NCI-H1436 treated with DMSO at 0.1 percent for 48 hours (cell line): Measurements from ENCODE around the gene CNNM4.

Experiments used
- DNase-seq: peaks from one replicate; lab custom pipeline; 2025; lab: John Stamatoyannopoulos, UW

The CNNM4 gene

DNA sequence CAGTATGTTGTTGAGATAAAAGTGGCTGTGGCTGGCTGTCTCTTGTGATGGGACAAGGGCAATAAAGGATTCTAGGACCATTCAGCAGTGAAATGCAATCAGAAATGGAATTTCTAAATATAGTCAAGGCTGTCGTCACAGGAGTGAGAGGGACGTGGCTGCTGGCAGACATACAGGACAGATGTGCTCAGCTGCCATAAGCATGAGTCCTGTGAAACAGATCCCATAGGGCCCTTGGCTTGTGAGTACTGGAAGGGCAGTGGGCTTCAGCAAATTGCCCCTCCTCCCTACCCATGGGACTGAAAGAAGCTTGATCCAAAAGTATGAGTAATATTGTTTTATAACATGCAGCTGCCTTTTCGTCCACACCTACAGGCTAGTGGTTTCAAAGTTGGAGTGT, 51.2 kb downstream of the CNNM4 start:
- no peak for DNase-seq

DNA sequence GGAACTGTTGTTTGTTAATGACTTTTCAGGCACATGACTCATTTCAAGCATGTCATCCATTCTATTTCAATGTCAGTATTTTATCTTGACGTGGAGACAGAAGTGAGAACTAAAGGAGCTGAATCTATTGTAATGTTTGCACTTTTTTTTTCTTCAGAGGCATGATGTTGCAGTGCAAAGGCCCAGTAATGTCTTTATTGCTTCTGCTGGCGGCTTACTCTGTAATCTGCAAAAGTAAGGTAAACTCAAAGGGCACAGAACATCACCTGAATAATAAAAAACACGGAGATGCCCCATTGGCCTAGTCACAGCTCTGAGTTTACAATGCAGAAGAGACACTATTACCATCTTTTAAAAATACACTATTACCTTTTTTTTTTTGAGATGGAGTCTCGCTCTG, 53.0 kb downstream of the CNNM4 start:
- DNase-seq = no peak

DNA sequence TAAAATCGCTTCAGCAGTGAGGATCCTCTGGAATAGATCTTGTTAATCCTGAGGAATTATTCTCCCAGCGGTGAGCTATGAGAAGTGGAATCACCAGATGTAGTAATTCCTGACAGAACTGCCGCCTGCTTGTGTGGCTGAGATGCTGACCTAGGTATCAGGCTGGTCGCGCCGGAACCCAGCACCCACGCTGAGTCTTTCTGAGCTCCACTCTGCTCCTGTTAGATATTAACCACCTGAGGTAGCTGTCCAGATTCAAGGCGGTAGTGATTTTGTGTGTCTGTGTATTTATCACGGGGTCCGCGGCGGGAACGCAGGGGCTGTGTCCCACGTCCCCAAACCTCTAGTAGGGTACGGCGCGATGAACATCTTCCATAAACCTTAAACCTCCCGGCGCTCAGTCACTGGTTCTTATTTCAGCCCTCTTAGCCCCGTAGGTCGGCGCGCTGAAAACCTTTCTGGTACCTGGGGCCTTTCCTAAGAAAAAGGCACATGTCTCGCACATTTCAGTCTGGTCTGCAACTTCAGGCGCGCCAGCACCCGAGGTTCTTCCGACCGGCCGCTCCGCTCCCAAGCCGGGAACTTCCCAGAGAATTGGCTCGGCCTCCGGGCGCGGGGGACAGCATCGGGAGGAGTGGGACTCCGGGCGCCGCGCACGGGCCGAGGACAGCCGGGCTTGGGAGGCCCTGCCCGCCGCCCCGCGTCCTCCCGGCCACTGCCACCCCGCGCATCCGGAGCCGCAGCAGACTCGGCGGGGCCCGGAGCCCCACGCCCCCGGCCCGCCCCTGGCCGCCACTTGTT, 54.8 kb downstream of the CNNM4 start:
- DNase-seq = peak; percentile 4

DNA sequence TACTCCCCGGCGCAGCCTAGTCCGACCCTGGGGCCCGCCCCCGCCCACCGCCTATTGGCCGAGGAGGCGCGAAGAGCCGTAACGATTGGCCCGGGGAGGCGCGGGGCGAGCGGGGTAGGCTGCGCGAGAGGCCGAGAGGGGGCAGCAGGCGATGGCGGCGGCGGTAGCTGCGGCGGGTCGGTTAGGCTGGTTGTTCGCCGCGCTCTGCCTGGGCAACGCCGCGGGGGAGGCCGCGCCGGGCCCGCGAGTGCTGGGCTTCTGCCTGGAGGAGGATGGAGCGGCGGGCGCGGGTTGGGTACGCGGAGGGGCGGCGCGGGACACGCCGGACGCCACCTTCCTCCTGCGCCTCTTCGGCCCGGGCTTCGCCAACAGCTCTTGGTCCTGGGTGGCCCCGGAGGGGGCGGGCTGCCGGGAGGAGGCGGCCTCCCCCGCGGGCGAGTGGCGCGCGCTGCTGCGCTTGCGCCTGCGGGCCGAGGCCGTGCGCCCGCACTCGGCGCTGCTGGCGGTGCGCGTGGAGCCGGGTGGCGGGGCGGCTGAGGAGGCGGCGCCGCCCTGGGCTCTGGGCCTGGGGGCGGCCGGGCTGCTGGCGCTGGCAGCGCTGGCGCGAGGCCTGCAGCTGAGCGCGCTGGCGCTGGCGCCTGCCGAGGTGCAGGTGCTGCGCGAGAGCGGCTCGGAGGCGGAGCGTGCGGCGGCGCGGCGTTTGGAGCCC, 55.6 kb downstream of the CNNM4 start, which contains the start of gene CNNM3:
Gene CNNM3, plus strand, starts transcription at position 142 of the 709 bp plus-strand sequence. Its CDS starts 10 bp downstream, at position 152.
- peak; percentile 57 for DNase-seq

DNA sequence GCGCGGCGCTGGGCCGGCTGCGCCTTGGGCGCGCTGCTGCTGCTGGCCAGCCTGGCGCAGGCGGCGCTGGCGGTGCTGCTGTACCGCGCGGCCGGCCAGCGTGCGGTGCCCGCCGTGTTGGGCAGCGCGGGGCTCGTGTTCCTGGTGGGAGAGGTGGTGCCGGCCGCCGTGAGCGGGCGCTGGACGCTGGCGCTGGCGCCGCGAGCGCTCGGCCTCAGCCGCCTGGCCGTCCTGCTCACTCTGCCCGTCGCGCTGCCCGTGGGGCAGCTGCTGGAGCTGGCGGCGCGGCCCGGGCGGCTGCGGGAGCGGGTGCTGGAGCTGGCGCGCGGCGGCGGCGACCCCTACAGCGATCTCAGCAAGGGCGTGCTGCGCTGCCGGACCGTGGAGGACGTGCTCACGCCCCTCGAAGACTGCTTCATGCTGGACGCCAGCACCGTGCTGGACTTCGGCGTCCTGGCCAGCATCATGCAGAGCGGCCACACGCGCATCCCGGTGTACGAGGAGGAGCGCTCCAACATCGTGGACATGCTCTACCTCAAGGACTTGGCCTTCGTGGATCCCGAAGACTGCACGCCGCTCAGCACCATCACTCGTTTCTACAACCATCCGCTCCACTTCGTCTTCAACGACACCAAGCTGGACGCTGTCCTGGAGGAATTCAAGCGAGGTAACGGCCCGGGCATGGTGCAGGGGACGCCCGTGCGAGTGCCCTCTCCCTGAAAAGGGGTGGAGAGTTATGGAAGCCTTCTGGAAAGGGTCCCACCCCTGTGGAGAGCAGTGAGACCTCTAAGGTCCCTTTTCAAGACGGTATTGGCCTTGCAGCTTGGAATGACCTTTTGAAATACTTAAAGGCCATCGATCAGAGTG, 56.4 kb downstream of the CNNM4 start:
- no peak for DNase-seq

DNA sequence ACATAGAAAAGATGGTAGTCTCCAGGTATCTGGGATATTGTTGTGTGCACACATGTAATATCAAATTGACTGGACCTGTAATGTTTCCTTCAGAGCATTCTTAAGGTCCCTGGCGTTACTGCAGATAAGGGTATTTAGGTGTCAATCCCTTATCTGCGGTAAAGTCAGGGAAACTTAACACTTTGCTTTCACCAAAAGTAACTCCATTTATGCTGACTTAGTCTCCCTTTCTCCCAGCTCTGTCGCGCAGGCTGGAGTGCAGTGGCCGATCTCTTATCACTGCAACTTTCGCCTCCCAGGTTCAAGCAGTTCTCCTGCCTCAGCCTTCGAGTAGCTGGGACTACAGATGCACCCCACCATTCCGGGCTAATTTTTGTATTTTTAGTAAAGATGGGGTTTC, 57.2 kb downstream of the CNNM4 start:
- DNase-seq = no peak

DNA sequence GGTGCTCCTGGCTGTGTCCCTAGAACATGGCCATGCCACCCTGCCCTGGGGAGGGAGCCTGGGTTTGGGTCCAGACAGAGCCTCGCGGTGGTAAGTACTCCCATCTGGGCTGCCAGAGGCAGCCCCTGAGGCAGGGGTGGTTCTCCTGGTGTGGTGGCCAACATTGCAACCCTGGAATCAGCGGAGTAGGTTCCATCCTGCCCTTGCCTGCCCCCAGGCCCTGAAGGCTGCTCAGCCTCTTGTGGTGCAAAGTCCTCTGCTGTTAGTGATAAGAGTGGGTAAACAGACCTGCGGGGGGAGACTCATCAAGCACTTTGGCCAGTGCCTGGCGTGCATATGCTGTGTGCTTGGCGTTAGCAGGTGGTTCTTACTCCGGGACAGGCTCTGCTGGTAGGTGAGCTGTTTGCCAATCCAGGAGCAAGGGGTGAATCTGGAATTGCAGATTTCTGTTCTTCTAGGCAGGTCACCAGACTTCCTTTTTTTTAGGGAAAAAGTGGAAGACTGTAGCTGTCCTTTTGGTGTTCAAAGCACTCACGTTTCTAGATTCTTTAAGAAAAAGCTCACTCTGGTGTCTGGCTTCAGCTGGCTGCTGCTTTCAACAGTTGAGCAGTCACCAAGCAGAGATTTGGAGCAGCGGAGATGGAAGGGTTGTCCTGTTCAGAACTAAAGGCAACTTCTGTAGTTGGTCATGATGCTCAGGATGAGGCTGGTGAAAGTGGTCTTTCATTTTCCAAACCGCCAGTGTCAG, 58.6 kb downstream of the CNNM4 start:
- no peak for DNase-seq

DNA sequence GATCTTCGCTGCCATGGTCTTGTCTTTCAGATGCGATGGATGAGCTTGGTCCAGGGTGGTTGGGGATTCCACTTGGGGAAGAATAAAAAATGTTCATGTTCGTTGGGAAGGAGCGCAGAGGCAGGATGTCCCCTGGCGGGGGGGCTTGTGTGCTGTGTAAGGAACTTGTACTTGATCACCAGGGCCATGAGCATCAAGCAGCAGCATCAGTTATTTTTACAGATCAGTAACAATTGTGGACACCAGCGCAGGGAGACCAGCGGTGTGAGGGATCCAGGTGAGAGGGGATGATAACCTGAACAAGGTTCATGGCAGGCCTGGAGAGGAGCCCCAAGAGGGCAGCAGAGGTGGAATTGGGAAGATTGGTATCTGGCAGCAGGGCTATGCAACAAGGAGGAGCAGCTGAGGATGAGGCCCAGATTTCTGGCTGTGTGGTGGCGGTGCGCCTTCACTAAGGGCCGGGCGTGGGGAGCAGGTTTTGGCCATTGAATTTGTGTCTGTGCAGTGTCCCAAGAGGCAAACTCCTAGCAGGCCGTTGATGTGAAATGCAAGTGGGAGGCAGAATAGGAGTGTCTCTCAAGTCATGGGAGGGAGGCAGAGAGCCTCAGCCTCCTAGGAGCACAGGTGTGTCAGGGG, 59.3 kb downstream of the CNNM4 start:
- no peak for DNase-seq

DNA sequence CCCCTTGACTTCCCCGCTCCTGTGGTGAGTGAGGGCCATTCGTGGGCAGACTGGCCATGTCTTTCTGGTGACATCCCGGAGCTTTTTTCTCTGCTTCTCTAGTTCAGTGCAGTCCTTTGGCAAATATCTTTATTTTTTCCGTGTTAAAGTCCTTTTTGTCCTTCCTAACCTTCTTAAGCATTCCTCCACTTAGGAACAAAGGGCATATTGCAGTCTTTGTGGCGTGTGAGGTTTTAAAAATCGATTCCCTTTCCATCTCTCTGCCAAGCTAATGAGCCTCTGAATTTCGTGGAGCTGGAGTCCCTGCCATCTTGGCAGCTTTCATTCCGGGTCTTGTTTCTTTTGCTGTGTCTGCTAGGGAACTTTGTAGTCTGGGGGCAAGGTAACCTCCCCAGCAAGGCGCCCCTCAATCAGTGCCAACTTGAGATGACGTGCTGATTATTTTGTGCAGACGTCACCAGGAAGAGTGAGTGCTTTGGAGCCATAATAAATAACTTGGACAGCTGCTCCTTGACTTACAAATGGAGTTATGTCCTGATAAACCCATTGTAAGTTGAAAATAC, 60.5 kb downstream of the CNNM4 start:
- DNase-seq = no peak

DNA sequence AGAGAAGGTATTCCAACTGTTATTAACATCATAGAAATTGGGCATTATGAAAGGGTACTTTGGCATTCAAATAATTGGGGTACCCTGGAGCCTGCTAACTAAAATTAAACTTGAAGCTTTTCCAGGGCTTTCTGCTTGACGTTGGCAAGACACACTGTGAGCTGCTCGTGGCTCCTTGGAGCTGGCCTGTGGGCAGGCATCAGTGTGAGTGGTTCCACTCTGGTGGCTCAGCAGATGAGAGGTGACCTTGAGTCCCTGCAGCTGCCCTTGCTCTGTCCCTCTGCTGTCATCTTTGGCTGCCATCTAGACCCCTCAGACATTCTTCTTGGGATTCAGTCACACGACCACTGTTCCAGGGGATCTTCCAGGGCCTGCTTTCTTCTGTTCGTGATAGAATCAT, 62.1 kb downstream of the CNNM4 start:
- DNase-seq = no peak

DNA sequence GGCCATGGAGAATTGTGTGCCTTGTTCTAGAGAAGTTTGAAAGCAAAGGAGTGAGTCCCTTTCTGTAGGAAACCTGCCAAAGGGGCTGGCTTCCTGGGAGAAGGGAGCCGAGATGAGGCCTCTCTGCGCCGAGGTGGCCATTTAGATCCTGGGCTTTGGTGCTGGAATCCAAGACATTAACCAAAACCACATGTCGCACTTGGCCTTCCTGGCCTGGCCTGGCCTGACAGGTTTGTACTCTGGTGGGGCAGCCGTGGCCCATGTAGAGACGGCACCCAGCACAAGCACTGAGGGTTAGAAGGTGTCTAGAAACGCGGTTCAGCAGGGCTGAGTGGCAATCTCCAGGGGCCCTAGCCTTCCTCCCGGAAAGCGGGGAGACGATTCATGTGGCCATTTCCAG, 62.5 kb downstream of the CNNM4 start:
- no peak for DNase-seq

DNA sequence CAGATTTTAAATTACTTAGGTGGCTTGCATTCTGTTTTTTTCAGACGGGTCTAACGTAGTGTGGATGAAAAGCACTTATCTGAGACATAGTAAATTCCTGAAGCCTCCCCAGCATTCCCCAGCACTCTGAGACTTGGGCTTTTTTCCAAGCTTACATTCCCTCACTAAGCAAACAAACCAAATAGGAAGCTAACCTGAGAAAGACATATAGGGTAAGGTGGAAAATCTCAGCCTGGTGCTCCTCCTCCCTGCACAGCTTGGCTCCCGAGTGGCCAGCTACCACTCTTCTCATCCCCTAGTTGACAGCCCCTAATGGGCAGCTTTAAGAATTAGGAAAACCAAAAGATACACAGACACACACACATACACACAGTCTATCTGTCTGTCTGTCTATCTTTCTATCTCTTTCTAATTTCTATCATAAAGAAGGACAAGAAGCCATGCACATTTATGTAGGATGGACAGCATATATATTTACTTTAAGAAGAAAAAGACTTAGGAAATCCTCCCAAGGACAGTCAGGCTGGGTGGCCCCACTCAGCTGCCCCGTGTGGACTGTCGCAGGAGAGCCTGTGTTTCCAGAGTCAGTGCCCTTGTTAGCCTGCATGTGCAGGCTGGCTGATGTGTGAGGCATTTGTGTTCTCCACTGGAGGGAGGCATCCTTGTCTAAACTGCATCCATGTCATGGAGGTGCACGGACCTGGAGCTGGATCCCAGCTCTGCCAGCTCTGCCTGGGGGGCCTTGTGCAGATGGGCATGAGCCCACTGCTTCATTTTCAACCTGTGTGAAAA, 63.6 kb downstream of the CNNM4 start:
- no peak for DNase-seq

DNA sequence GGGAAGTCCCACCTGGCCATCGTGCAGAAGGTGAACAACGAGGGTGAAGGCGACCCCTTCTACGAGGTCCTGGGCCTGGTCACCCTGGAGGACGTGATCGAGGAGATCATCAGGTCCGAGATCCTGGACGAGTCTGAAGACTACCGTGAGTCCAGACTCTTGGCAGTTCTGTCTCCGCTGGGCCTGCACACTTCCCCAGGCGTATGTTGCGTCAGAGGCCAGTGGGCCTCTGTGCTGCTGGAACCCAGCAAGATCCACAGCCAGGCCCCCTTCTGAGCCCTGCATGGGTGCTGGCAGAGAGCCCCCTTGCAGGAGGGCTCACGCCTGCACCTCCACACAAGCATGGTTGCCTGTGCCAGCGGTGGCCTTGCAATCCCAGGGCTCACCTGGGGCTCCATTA, 64.4 kb downstream of the CNNM4 start:
- no peak for DNase-seq

DNA sequence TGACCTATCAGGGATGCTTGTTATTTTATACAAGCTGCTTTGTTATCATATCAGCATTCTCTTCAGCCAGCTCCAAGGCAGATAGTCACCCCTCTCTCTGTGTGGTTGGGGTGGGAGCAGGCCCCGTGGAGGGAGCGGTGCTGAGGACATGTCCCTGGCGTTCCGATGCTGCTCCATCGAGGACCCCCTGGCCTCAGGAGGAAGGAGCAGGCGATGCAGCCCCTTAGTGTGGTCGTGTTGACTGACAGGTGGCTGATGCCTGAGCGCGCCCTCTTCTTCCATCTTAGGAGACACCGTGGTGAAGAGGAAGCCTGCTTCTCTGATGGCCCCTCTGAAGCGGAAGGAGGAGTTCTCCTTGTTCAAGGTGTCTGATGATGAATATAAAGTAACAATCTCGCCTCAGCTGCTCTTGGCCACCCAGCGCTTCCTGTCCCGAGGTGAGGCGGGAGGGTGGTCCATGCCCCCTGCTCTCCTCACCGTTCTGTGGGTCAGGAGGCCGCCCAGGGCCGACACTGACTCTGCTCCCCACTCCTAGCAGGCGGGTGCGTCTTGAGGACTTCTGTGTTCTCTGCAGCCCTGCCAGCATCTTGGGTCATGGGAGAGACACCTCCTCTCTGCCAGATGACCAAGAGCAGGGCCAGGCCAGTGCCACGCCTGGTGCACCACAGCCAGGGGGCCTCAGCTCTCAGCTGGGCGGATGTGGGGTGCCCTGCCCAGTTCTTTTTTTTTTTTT, 66.0 kb downstream of the CNNM4 start:
- DNase-seq = no peak

DNA sequence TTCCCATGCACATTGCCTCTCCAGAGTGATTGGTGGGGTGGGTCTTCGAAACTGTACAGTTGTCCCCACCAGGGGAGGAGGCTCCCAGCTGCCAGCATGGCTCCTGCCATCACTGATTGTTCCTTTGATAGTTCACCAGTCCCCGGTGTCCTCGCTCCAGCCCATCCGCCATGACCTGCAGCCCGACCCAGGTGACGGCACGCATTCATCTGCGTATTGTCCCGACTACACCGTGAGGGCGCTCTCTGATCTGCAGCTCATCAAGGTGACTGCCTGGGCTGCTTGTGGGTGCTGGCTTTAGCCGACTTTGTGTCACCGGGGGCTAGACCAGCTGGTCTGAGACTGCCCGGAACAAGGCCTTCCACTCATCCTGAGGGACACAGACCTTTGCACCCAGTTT, 67.7 kb downstream of the CNNM4 start:
- no peak for DNase-seq

DNA sequence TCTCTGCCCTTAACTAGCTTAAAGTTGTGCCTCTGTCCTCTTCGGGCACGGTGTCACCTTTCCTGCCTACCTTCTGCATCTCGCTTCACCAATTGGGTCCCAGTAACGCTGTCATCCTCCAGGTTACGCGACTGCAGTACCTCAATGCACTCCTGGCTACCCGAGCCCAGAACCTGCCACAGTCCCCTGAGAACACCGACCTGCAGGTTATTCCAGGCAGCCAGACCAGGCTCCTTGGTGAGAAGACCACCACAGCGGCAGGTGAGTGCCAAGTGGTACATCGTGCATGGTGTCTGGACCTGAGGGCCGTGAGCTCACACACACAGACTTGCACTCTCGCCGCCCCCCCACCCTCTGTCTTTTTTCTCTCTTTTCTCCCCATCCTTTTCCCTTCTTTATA, 68.2 kb downstream of the CNNM4 start:
- no peak for DNase-seq

DNA sequence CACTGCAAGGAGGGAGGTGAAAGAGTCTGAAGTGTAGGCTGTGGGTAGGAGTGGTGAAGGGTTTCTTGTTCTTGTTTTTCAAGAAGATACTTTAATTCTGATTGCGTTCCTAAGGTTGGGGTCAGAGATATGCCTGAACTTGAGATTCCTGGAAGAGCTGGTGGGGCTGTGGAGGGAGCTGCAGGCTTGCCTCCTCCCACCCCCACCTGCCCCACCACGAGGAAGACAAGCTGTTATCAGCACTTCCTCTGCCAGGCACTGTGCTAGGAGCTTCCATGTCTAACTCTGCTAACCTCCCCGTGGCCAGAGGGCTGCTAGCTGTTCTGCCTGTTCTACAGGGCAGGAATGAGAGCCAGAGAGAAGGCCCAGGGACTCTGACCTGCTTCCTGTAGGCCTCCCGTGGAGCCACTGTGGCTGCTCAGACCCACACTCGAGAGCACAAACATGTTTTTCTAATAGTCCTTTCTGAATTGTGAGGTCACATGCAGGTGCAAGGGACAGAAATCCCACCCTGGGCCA, 69.4 kb downstream of the CNNM4 start:
- DNase-seq = no peak

DNA sequence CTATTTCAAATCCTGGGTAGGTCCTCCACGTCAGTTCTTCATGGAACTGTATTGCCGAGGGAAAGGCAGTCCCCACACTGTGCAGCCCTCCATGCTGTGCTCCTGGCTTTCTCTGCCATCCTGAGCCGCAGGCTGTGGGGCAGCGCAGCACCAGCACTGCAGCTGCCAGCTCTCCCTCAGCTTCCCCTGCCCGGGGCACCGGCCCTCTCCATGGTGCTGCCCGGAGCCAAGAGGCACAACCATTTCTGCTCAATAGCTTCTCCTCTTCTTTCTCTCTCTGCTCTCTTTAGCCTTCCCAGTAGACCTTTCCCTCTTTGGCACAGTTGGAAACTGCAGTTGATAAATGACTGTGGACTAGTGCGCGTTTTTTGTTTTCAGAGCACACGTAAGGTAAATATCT, 71.0 kb downstream of the CNNM4 start:
- DNase-seq = no peak

DNA sequence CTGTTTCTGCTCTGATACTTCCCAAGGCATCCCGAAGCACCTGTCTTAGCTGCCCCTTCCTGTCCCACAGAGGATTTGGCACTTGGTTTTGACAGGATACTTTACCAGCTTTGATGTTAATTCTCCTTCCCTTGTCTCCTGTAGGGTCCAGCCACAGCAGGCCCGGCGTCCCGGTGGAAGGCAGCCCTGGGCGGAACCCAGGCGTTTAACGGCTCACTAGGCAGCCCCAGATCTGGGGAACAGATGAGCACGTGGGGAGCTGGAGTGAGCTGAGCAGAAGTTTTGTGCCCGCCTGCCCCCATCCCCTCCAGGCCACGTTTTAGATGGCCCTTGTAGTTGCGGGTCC, 71.7 kb downstream of the CNNM4 start:
- DNase-seq = no peak
